Endothelial cell (in vitro differentiated cells): ENCODE measurements around the gene OR13F1. TPM values are rescaled to one million over a fixed set of nuclear protein-coding genes. Genes with fewer than 3 reads are reported as not detected.

Experiments used
- DNase-seq: peaks from one replicate; pipeline ENCODE4 v3.0.0; 2021; ENCODE audit warnings: low spot score
- H3K27ac Mint-ChIP-seq: one replicate; pipeline ENCODE4 v1.8.0; 2021; ENCODE audit warnings: mixed read lengths, inconsistent platforms; ENCODE audit not compliant: unreplicated experiment
- H3K27me3 Mint-ChIP-seq: one replicate; pipeline ENCODE4 v1.8.0; 2021; ENCODE audit warnings: mild to moderate bottlenecking, moderate library complexity, mixed read lengths, inconsistent platforms; ENCODE audit not compliant: unreplicated experiment
- H3K36me3 Mint-ChIP-seq: one replicate; pipeline ENCODE4 v1.8.0; 2021; ENCODE audit warnings: mild to moderate bottlenecking, low read depth, mixed read lengths, inconsistent platforms; ENCODE audit not compliant: unreplicated experiment
- H3K4me1 Mint-ChIP-seq: one replicate; pipeline ENCODE4 v1.8.0; 2021; ENCODE audit warnings: mild to moderate bottlenecking, mixed read lengths, inconsistent platforms; ENCODE audit not compliant: unreplicated experiment
- H3K4me3 Mint-ChIP-seq: one replicate; pipeline ENCODE4 v1.8.0; 2021; ENCODE audit warnings: mild to moderate bottlenecking, mixed read lengths, inconsistent platforms; ENCODE audit not compliant: unreplicated experiment
- H3K9me3 Mint-ChIP-seq: one replicate; pipeline ENCODE4 v1.8.0; 2021; ENCODE audit warnings: mixed read lengths, inconsistent platforms; ENCODE audit not compliant: unreplicated experiment
- CTCF ChIP-seq: fragments of 200-600 bp; sonication (generic); IDR thresholded peaks from one replicate; pipeline ENCODE4 v1.5.0; 2021; ENCODE audit warnings: antibody characterized with exemption; ENCODE audit not compliant: unreplicated experiment
- total RNA-seq: library from RNA; stranded (reverse); fragmentation: NEBNext Ultra II Directional; extraction: Animal tissue kit (Norgen Biotek cat#: 25700); gene quantifications from one replicate; pipeline ENCODE4 v1.2.1, GENCODE V29; 2021; ENCODE audit not compliant: unreplicated experiment

Gene OR13F1
- total RNA-seq, 1 donor from 2014 or later = not detected

GRCh38 chr9:104527109-104527508, 23.0 kb downstream of the OR13F1 start, which contains the start of gene OR13C4:
OR13C4 (minus strand) TSS chr9:104527209; CDS start chr9:104527209, 0 bp downstream.
- Mint-ChIP-seq H3K36me3 (no peaks in the 10 kb centered on the region), H3K4me3 (no peak within 1 kb of the TSS), H3K27me3 (no peaks in the 10 kb centered on the region), H3K27ac (no peak within 1 kb of the TSS), H3K4me1 (no peaks in the 10 kb centered on the region), H3K9me3 (peaks cover 5% of the 10 kb centered on the region)
- DNase-seq = no peak
- TF ChIP-seq CTCF = no peak

- no peaks in the 10 kb centered on the region for H3K27me3 Mint-ChIP-seq
- no peaks in the 10 kb centered on the region for H3K9me3 Mint-ChIP-seq
- H3K27ac Mint-ChIP-seq = no peak within 1 kb of the TSS
- no peak within 1 kb of the TSS for H3K4me3 Mint-ChIP-seq
- no peak for TF ChIP-seq CTCF
- no peaks in the 10 kb centered on the region for H3K36me3 Mint-ChIP-seq
- no peak for DNase-seq
- no peaks in the 10 kb centered on the region for H3K4me1 Mint-ChIP-seq
Observed at GRCh38 chr9:104536756-104537155, 32.7 kb downstream of the OR13F1 start, which contains the start of gene OR13C3. OR13C3 (minus strand) TSS chr9:104536856; CDS start chr9:104536723, 133 bp downstream.

GRCh38 chr9:104539275-104539674, 35.2 kb downstream of the OR13F1 start:
- no peaks in the 10 kb centered on the region for H3K9me3 Mint-ChIP-seq
- no peaks in the 10 kb centered on the region for H3K4me1 Mint-ChIP-seq
- no peaks in the 10 kb centered on the region for H3K27me3 Mint-ChIP-seq
- TF ChIP-seq CTCF = no peak
- H3K4me3 Mint-ChIP-seq = no peak overlapping the region
- no peak overlapping the region for H3K27ac Mint-ChIP-seq
- H3K36me3 Mint-ChIP-seq = no peaks in the 10 kb centered on the region
- DNase-seq = no peak

- TF ChIP-seq CTCF = no peak
- no peak for DNase-seq
- Mint-ChIP-seq H3K4me3 (no peak overlapping the region), H3K4me1 (no peaks in the 10 kb centered on the region), H3K27ac (no peak overlapping the region), H3K9me3 (no peaks in the 10 kb centered on the region), H3K36me3 (no peaks in the 10 kb centered on the region), H3K27me3 (peaks cover 1% of the 10 kb centered on the region)
Observed at GRCh38 chr9:104544644-104545043, 40.6 kb downstream of the OR13F1 start.

GRCh38 chr9:104553261-104553660, 49.2 kb downstream of the OR13F1 start:
- TF ChIP-seq CTCF = no peak
- no peaks in the 10 kb centered on the region for H3K4me1 Mint-ChIP-seq
- DNase-seq = no peak
- no peaks in the 10 kb centered on the region for H3K9me3 Mint-ChIP-seq
- no peak overlapping the region for H3K27ac Mint-ChIP-seq
- H3K27me3 Mint-ChIP-seq = peaks cover 2% of the 10 kb centered on the region
- H3K4me3 Mint-ChIP-seq = no peak overlapping the region
- no peaks in the 10 kb centered on the region for H3K36me3 Mint-ChIP-seq

Other genes starting within 250 kb of the OR13F1 start
- not detected for gene OR13C4, start 22.9 kb downstream of the OR13F1 start, total RNA-seq
- gene OR13C3, start 32.6 kb downstream of the OR13F1 start, total RNA-seq = not detected
- not detected for gene OR13C8, start 64.9 kb downstream of the OR13F1 start, total RNA-seq
- gene OR13C5, start 95.2 kb downstream of the OR13F1 start, total RNA-seq = not detected
- gene OR13C2, start 101.4 kb downstream of the OR13F1 start, total RNA-seq = not detected
- gene OR13C9, start 113.9 kb downstream of the OR13F1 start, total RNA-seq = not detected
- gene OR13D1, start 190.3 kb downstream of the OR13F1 start, total RNA-seq = not detected
- gene NIPSNAP3A, start 243.4 kb downstream of the OR13F1 start, total RNA-seq = 25.1 TPM